ENCODE data around the gene PTPRR.
"Not testable (repeated sequence)": the region's sequence is repeated elsewhere in the genome, so short reads cannot be mapped to it uniquely, and the experiment has no call there.

The PTPRR gene

DNA sequence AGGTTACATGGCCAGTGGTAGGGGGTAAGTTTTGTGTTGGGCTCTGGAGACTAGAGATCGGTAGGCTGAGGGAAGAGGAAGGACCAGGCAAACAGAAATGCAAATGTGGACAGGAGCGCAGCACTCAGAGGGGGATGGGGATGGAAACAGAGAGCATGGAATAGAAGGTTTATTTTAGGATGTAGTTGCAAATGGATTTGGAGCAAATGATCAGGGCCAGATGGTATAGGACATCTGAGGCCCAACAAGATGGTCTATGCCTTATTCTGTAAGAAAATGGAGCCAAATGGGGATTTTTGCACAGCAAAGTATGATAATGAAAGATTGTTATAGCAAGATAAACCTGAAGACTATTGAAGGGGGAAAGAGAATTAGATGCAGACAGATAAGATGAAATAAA lies 180.8 kb downstream of the PTPRR start:
- no peak for DNase-seq

DNA sequence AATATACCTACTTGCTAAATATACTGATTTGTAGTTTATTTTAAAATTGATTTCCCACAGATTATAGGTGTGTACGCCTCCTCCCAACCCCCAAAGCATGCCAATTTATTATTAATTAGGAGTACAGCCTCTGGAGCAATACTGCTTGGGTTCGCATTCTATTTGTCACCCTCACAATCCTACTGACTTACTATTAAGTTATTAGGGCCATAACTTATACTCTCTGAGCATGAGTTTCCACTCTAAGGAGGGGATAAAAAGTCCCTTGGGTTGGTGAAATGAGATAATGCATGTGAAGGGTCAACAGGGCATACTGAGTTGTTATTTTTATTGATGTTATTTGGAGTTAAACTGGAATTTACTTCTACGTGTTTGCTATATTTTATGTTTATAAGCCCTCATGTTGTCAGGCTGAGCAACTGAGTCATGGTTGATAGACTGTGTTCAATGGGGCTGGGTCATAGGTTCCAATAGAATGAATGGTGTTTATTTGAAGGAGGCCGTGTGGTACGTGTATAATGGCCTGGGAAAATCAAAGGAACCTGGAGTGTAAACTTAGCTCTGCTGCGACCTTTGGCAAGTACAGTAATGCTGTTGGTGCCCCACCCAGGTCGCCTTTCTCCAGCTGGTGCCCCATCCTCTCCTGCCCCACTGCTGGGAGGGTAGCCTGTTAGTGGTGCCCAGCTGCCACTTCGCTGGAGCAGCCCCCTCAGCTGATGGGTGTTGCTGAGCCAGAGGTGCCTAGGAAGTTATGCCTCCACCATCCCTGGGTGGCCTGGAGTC lies 184.0 kb downstream of the PTPRR start:
- no peak for DNase-seq

DNA sequence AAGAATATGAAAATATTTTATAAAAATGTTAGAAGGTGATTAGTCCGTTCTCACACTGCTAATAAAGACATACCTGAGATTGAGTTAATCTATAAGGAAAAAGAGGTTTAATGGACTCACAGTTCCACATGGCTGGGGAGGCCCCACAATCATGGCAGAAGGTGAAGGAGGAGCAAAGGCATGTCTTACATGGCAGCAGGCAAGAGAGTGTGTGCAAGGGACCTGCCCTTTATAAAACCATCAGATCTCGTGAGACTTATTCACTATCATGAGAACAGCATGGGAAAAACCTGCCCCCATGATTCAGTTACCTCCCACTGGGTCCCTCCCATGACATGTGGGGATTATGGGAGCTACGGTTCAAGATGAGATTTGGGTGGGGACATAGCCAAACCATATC lies 185.3 kb downstream of the PTPRR start:
- DNase-seq = not testable (repeated sequence)

DNA sequence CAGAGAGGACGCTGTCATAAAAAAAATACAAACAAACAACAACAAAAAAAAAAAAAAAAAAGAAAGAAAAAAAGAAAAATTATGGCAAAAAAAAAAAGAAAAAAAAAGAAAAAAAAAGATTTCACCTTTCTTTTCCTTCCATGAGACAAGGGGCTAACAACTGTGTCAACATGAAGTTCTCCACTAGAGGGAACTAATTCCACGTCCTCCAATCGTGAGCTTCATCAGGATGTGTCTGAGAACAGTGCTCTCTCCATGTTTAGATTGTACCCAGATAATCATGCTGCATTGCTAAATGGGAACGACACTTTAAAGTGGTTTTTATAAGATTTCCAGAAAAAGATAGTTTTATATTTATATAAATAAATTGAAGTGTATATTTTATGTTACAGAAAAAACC lies 187.2 kb downstream of the PTPRR start:
- DNase-seq = no peak

DNA sequence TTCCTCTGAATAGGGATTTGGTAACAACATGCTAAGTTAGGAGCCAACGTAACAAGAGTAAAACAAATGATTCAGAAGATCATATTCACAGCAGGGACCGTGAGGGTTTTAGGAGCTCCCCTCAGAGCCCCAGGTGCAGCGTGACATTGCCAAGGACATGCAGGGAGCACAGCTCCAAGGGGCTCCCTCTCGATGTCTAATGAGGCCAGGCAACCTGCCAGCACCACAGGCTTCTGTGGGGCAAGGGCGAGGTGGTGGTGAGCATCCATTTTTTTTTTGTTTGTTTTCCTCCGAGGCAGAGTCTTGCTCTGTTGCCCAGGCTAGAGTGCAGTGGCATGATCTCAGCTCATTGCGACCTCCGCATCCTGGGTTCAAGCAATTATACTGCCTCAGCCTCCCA lies 188.3 kb downstream of the PTPRR start:
- DNase-seq = no peak

DNA sequence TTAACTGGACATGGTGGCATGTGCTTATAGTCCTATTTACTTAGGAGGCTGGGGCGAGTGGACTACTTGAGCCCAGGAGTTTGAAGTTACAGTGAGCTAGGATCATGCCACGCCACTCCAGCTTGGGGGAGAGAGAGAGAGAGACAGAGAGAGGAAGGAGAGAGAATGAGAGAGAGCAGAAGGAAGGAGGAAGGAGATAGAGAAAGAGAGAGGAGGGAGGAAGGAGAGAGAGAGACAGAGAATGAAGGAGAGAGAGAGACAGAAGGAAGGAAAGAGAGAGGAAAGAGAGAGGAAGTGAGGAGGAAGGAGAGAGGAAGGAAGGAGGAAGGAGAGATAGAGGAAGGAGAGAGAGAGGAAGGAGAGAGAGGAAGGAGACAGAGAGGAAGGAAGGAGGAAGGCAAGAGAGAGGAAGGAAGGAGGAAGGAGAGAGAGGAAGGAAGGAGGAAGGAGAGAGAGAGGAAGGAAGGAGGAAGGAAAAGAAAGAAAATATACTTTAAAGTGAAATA lies 189.8 kb downstream of the PTPRR start:
- no peak for DNase-seq

DNA sequence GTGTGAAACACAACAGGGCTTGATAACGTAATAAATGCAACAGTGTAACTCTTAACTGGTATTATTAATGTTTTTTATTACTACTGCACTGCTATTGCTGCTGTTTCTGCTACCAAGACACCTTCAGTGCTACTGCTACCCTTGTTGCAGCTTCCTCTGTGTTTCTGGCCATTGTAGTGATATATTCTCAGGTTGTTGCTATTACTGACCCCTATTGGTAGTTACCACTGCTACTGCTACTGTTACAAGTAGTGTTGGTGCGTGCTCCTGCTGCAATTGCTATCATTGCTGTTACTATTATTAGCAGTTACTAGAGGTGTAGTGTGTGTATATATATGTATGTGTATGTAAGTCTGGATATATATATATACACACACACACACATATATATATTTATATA lies 196.1 kb downstream of the PTPRR start:
- no peak for DNase-seq

DNA sequence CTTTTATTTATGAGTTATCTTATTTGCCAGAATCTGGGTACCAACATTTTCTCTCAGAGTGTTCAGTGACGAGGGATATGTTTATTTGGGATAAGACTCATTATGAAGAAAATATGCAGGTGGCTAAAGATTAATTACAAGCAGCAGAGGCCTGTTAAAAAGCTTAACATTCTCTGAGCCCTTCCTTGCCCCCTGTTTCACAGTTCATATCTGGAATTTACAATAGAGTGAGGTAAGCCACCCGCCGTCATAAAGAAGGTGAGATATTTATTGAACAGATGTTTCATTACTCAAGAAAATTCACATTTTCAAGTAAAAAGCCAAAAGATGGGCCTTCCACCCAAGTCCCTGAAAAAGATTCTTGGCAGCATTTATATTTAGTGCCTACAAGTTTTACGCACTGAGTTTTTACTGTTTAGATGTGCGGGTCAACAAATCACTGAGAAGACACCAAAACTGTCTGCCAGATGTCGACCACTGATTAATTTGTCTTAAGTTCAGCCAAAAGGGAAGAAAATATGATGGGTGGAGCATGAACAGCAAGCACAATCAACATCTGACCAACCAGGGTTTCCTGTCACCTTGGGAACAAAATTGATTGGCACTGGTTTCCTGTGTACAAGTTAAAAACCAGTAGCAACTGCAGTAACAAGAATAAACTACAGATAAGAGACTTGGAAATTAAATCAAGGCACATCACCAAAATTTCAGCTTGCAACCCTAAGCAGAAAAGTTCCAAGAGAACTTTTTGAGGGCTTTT lies 197.8 kb downstream of the PTPRR start:
- DNase-seq = no peak

DNA sequence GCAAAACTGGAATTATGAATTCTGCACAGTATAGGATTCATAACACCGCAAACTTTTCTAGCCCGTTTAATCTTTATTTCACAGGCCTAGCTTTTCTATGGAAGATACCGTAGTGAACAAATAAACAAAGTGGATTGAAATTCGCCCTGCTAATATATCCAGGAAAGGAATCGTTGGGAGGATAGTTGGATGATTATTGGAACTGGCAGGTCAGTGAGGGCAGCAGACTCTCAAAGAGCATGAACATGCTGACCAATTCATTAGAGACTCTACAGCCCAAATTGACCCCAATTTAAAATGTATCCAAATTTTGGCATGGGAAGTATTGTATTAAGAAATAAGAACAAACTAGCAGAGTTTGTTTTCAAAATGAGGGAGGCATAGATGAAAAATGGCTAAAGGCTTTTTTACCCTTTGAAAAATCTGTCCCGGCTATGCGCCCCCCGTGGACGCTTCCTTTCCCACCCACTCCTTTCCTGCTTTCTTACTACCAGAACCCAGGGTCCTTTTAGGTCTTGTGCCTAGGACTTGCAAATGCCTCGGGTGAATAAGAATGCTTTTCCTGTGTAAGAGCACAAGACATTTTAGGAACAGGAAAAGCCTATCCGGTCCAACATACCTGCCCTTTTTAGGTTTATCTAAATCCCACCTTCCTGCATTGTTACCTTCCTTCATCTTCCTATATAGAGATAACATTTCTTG lies 198.7 kb downstream of the PTPRR start:
- no peak for DNase-seq

DNA sequence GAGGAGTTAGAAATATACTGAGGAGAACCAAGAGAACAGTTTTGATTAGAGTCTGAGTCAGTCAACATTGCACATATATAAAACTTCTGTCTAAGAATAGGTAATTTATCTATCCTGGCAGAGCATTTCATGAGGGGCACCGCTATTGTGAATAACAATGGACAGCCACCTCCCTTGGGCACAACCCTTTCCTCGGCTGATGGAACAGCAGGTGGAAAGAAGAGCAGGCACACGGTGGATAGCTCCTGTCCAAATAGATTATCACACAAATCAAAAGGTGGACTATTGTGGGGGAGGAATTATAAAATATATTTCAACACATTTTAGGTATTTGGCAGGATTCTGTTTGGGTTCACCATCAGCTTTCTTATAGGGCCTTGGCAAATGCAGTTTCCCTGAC lies 199.3 kb downstream of the PTPRR start:
- DNase-seq = no peak

DNA sequence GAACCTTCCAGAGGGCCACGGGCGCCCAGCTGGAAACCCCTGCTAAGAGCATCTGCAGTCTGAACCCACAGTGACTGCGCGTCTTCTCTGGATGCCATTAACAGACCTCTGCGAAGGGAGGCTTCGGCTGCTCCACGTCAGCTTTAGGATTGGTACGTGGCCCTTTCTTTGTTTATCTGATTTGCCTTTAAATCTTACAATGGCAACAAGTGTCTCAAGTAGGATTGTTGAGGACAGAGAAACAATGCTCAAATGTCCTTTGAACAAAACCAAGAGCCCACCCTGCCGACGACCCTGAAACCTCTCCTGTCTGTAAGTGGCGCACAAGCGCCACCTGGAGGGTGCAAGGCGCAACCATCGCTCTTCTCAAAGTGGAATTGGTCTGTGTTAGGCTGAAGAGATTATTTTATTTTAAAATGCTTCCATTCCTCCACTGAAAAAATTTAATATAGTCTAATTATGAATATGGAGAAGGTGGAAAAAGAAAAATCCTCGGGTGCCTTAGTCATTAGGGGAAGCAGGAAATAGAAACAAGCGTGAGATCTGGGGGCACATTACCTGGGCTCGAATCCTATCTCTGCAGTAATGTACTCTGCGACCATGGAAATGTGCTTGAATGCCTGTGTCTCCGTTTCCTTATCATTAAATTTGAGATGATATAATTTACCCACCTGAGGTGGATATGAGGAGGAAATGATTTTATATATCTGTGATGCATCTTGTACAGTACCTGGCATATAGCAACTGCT lies 200.7 kb downstream of the PTPRR start:
- DNase-seq = peak; percentile 4 to 8

DNA sequence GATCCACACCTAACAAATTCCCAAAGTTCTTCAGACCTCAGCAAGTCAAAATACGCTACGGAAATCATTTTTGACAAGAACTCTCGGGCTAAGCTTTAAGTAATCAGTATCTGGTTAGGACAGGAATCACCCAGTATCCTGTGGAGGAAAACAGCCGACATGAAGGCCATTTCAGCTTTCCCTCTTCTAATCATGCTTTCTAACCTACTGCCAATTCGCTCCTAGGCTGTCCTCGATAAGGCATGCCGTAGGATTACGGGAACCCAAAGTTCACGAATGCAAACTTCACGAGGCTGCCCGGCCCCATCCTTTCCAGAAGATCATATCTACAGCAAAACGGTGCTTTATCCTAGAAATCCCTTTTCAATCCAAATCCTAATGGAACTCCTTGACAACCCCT lies 201.5 kb downstream of the PTPRR start:
- DNase-seq = no peak

DNA sequence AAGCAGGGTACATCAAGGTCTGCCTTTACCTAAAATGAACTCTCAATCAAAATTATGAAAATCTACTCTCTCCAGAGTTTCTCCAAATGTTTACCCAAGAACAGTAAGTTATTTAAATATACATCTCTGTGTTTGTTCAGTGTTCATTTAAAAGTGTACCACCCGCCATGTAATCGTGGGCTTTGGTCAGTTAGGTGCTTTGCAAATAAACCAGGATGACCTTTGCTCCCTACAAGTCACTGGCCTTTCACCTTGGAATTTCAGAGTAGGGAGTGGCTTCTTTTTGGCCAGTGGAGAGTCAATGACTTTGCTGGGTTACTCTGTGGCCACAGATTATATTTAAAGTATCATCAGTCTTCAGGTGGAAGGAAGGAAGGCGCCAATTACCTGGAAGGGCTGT lies 208.7 kb downstream of the PTPRR start:
- no peak for DNase-seq

DNA sequence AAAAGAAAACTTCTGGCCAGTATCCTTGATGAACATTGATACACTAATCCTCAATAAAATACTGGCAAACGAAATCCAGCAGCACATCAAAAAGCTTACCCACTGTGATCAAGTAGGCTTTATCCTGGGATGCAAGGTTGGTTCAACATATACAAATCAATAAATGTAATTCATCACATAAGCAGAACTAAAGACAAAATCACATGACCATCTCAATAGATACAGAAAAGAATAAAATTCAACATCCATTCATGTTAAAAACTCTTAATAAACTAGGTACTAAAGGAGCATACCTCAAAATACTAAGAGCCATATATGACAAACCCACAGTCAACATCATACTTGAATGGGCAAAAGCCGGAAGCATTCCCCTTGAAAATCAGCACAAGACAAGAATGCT lies 211.5 kb downstream of the PTPRR start:
- no peak for DNase-seq

DNA sequence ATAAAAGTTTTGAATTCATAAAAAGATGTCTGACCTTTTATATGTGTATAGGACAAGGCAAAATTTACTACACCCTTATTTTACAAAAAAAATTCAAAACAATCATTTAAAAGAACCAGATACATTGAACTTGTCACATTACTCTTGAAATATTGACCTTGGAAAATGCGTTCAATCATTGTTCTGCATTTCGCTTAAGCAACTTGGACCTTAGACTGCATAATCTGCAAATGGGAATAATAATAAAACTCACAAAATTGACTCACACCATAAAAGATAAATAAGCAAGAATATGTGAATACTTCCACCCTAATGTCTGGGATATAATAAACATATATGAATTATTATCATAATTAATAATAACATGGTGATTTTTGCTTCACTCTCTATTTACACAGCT lies 213.9 kb downstream of the PTPRR start:
- no peak for DNase-seq

DNA sequence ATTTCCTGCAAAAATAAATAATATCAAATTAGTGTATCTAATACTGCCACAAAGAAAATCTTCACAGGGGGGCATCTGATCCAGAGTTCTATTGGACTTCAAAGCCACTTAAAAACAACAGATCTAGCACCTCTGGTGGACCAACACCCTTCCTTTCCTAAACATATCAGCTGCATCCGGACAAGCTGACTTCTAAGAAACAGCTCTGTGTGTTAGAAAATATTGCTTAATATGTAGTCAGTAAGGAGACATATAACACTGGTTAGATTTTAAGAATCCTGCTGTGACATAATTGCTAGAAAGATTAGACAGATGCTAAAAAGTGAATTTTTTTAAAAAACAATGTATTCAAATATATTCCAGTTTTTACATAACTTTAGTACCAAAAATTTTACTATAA lies 222.2 kb downstream of the PTPRR start:
- DNase-seq = no peak

DNA sequence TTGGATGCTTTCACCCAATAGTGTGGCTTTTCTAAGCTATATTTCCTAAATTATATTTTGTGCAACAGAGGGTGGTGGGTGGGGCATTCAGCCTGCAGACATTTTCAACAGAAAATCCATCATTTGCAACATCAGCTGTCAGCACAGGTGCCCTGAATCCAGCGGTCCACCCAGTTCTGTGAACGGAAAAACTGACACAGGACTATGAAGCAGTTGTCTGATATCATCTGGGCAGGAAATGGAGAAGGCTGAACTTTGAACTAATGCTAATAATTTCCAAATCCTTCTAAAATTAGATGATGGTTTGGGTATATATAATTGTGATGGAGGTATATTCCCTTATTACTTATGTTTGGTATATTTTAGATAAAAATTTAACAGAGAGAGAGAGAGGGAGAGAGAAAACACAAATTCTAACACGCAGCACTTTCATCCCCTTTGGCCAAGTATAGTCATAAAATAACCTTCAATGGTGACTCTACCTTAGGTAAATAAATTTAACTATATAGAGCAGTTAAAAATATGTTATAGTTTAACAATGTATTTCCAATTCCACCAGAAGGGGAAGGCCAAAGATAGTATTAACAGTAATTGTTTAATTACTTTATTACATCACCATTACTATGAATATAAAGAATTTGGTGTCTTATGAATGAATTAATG lies 225.0 kb downstream of the PTPRR start:
- DNase-seq = no peak

DNA sequence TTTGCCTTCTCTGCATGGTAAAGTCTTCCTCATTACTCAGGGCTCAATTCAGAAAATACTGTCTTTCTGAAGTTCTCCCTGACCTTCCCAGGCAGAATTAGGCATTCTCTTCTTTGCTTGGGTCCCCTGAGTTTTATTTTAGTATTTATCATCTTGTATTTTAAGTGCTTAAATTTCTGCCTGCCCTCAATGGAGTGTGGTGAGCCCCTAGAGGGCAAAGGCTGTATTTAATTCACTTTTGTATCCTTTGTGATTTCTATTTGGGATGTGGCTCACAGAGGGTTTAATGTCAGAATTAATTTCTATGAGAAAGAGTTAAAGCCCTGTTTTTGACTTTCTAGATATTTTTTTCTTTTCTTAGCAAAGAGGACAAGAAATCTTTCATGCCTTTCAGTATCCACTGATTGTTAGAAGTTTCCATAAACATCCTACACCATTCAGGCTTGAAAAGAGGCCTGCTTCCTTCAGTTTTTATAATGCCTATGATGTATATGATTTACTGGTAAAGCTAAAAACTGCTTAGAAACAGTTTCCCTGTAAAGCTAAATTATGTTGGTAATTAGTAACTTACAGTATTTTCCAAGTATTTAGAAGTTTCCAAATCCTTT lies 227.8 kb downstream of the PTPRR start:
- no peak for DNase-seq

DNA sequence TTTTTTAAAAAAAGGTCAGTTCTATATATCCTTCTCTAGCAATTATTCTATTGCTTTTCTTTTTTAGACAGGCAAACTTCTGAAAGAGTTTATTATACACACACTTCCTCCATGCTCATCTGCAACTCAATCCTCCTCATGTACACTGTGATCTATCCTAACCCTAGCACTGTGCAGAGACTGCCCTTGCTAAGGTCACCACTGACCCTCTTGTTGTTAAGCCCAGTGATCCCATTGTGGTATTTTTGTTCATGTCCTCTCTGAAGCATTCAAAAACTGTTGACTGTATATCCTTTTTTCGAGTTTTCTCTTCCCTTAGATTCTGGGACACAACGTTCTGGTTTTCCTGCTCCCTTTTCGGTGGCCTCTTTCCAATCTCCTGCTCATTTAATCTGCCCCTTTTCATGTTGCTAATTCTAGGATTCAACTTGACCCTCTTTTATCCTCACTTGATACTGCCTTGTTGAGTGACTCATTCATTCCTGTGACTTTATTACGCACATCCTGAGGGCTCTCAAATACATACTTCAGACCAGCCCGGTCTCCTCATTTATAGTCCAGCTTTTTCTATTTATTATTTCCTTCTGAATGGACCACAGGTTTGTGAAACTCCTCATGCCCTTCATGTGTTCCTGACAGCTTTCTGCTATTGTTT lies 229.4 kb downstream of the PTPRR start:
- DNase-seq = no peak

DNA sequence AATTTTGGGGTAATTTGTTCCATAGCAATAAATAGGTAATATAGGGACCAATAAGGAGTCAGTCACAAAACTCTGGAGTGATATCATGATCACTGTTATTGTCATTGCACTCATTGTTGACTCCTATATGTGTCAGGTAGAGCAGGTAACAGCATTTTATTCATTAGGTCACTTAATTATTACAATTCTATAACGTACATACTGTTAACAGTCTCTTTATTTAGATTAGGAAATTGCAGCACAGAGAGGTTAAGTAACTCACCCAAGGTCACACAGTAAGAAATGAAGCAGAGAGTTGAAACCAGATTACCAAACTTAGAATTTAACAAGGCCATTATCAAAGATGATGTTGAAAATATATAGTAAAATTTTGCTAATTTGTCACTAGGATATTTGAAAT lies 233.6 kb downstream of the PTPRR start:
- DNase-seq = no peak

DNA sequence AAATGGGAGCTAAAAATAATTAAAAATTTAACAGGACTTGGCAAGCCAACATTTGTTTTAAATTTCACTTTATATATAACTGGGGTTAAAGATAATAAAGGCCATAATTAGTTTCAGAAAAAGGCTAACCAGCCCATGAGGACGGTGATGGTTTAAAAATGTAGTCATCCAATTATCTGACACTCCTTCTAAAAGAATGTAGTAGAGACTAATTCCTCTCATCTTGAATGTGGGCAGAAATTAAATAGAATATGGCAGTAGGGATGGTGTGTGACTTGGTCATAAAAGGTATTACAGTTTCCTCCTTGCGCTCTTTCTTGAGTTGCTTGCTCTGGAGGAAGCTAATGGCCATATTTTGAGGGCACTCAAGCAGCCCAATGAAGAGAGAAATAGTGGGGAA lies 234.2 kb downstream of the PTPRR start:
- no peak for DNase-seq

Measured in activated CD4-positive, alpha-beta T cell treated with anti-CD3 and anti-CD28 coated beads for 4 hours (primary cell).